GM23248 (cell line): ENCODE results near the gene TNNC1. TPM values are rescaled to one million over a fixed set of nuclear protein-coding genes. Genes with fewer than 3 reads are reported as not detected.

Experiments used
- DNase-seq: peaks from one replicate; pipeline ENCODE4 v3.0.0-alpha.2; 2015
- H2AFZ ChIP-seq: fragments of 200-600 bp; sonication (generic); 2 replicates; pipeline ENCODE4 v1.6.1; 2016; ENCODE audit warnings: antibody characterized with exemption
- H3F3A ChIP-seq: fragments of 200-600 bp; sonication (generic); 2 replicates; pipeline ENCODE4 v1.6.1; 2016; ENCODE audit warnings: mild to moderate bottlenecking, antibody characterized with exemption, mixed run types; ENCODE audit not compliant: insufficient read depth
- H3K27ac ChIP-seq: fragments of 200-600 bp; sonication (generic); 2 replicates; pipeline ENCODE4 v1.5.1; 2016; ENCODE audit warnings: mild to moderate bottlenecking
- H3K27me3 ChIP-seq: fragments of 200-600 bp; sonication (generic); replicated peaks from 2 replicates; pipeline ENCODE4 v1.6.1; 2016; ENCODE audit warnings: mild to moderate bottlenecking; ENCODE audit not compliant: insufficient read depth
- H3K36me3 ChIP-seq: fragments of 200-600 bp; sonication (generic); 2 replicates; pipeline ENCODE4 v1.6.1; 2016; ENCODE audit warnings: low read depth, mild to moderate bottlenecking
- H3K4me1 ChIP-seq: fragments of 200-600 bp; sonication (generic); 2 replicates; pipeline ENCODE4 v1.6.1; 2016; ENCODE audit warnings: mild to moderate bottlenecking; ENCODE audit not compliant: insufficient read depth
- H3K4me2 ChIP-seq: fragments of 200-600 bp; sonication (generic); one replicate; pipeline ENCODE4 v1.6.1; 2016; ENCODE audit warnings: mild to moderate bottlenecking; ENCODE audit not compliant: unreplicated experiment
- H3K4me3 ChIP-seq: fragments of 200-600 bp; sonication (generic); 2 replicates; pipeline ENCODE4 v1.5.1; 2016; ENCODE audit warnings: mild to moderate bottlenecking
- H3K79me2 ChIP-seq: fragments of 200-600 bp; sonication (generic); 2 replicates; pipeline ENCODE4 v1.6.1; 2016; ENCODE audit warnings: mild to moderate bottlenecking; ENCODE audit not compliant: insufficient read depth
- H3K9ac ChIP-seq: fragments of 200-600 bp; sonication (generic); 2 replicates; pipeline ENCODE4 v1.6.1; 2016; ENCODE audit warnings: mild to moderate bottlenecking
- H3K9me2 ChIP-seq: fragments of 200-600 bp; sonication (generic); 2 replicates; pipeline ENCODE4 v1.6.1; 2016; ENCODE audit warnings: mixed run types, mild to moderate bottlenecking, moderate library complexity; ENCODE audit not compliant: insufficient read depth
- H3K9me3 ChIP-seq: fragments of 200-600 bp; sonication (generic); one replicate; pipeline ENCODE4 v1.6.1; 2017; ENCODE audit warnings: low read depth
- H4K20me1 ChIP-seq: fragments of 200-600 bp; sonication (generic); 2 replicates; pipeline ENCODE4 v1.6.0; 2016; ENCODE audit not compliant: insufficient read depth
- EZH2 ChIP-seq: fragments of 200-600 bp; sonication (generic); IDR thresholded peaks from 2 replicates; pipeline ENCODE4 v1.6.1; 2018; ENCODE audit warnings: antibody characterized with exemption, mild to moderate bottlenecking; ENCODE audit not compliant: insufficient read depth, poor library complexity, severe bottlenecking
- EZH2phosphoT487 ChIP-seq: fragments of 200-600 bp; sonication (generic); IDR thresholded peaks from 2 replicates; pipeline ENCODE4 v1.6.1; 2018; ENCODE audit warnings: antibody characterized with exemption, moderate library complexity, mild to moderate bottlenecking, low read depth; ENCODE audit not compliant: insufficient read depth
- WGBS, 2 experiments: methylation state at CpG; one replicate each; pipeline ENCODE4 v1.1.6; 2015 to 2017; ENCODE audit warnings: low lambda C conversion rate in 2 of 2, low coverage in 1 of 2; ENCODE audit errors: missing lambda C conversion rate in 2 of 2; 5-methylcytosine and 5-hydroxymethylcytosine counted together
- in situ Hi-C: fragments of 300-500 bp; cut with MboI; formaldehyde crosslinking; loops from 2 replicates; pipeline ENCODE4 v1.15.0; 2020
- polyA plus RNA-seq: library from polyadenylated mRNA; unstranded; fragments of >200 nt; fragmentation: Nextera tagmentation; extraction: Ambion mirVana; gene quantifications from 2 replicates; pipeline ENCODE4 v1.2.1, GENCODE V29; 2016
- total RNA-seq: library from RNA; depleted of rRNA; stranded (reverse); fragments of >200 nt; shearing (Covaris generic); gene quantifications from 2 replicates; pipeline ENCODE4 v1.2.3, GENCODE V29; 2014

Gene TNNC1
- total and polyA plus RNA-seq, 2 experiments from 2014 or later = not detected

GRCh38 chr3:52422669-52423068, 31.2 kb downstream of the TNNC1 start:
- Histone ChIP-seq H3K4me1 (no peaks in the 10 kb centered on the region), H3K79me2 (no peaks in the 10 kb centered on the region), H4K20me1 (no peaks in the 10 kb centered on the region), H3K36me3 (no peaks in the 10 kb centered on the region), H3K27ac (no peak overlapping the region), H3K27me3 (no peaks in the 10 kb centered on the region), H3K4me3 (no peak overlapping the region), H3K9me3 (no peaks in the 10 kb centered on the region), H3K9ac (no peak overlapping the region), H3F3A (no peaks in the 10 kb centered on the region), H3K9me2 (no peaks in the 10 kb centered on the region), H3K4me2 (no peak overlapping the region), H2AFZ (no peak overlapping the region)
- in situ Hi-C loops = no loop called here
- 85% methylated on average over 3 of the region's 3 CpGs for WGBS, 2 experiments
- TF ChIP-seq EZH2 = no peak
- no peak for DNase-seq

GRCh38 chr3:52420388-52420787, 33.5 kb downstream of the TNNC1 start:
- Histone ChIP-seq H3K27me3 (no peaks in the 10 kb centered on the region), H3K4me1 (no peaks in the 10 kb centered on the region), H3F3A (no peaks in the 10 kb centered on the region), H3K27ac (no peak overlapping the region), H3K79me2 (no peaks in the 10 kb centered on the region), H4K20me1 (no peaks in the 10 kb centered on the region), H3K4me2 (no peak overlapping the region), H3K9me3 (no peaks in the 10 kb centered on the region), H3K9me2 (no peaks in the 10 kb centered on the region), H3K36me3 (no peaks in the 10 kb centered on the region), H3K4me3 (no peak overlapping the region), H3K9ac (no peak overlapping the region), H2AFZ (no peak overlapping the region)
- WGBS, 2 experiments = 39 to 51% methylated on average over 2 of the region's 2 CpGs
- no peak for DNase-seq
- TF ChIP-seq EZH2 = no peak
- TF ChIP-seq EZH2phosphoT487 = no peak
- in situ Hi-C loops = no loop called here

GRCh38 chr3:52415800-52416199, 38.0 kb downstream of the TNNC1 start:
- H4K20me1 ChIP-seq = no peaks in the 10 kb centered on the region
- H3K27me3 ChIP-seq = no peaks in the 10 kb centered on the region
- no peaks in the 10 kb centered on the region for H3K36me3 ChIP-seq
- H3K4me2 ChIP-seq = no peak overlapping the region
- H3K79me2 ChIP-seq = peaks cover 30% of the 10 kb centered on the region
- DNase-seq = no peak
- H3K4me3 ChIP-seq = no peak overlapping the region
- H3K9me2 ChIP-seq = no peaks in the 10 kb centered on the region
- no peak overlapping the region for H2AFZ ChIP-seq
- 83 to 86% methylated on average over 3 of the region's 3 CpGs for WGBS, 2 experiments
- no peak overlapping the region for H3K27ac ChIP-seq
- no peaks in the 10 kb centered on the region for H3K9me3 ChIP-seq
- H3F3A ChIP-seq = peaks cover 11% of the 10 kb centered on the region
- in situ Hi-C loops = no loop called here
- H3K4me1 ChIP-seq = peaks cover 12% of the 10 kb centered on the region
- no peak for TF ChIP-seq EZH2phosphoT487
- TF ChIP-seq EZH2 = no peak
- H3K9ac ChIP-seq = no peak overlapping the region

GRCh38 chr3:52408466-52408865, 45.4 kb downstream of the TNNC1 start:
- H3F3A ChIP-seq = peaks cover 12% of the 10 kb centered on the region
- no peak for DNase-seq
- peaks cover 21% of the 10 kb centered on the region for H3K4me1 ChIP-seq
- H3K4me3 ChIP-seq = peak overlapping the region; percentile 95
- no peaks in the 10 kb centered on the region for H3K9me2 ChIP-seq
- no peaks in the 10 kb centered on the region for H3K9me3 ChIP-seq
- no peak for TF ChIP-seq EZH2
- no peak for TF ChIP-seq EZH2phosphoT487
- no peaks in the 10 kb centered on the region for H3K27me3 ChIP-seq
- in situ Hi-C loops = no loop called here
- no peak overlapping the region for H3K27ac ChIP-seq
- WGBS, 2 experiments = 85 to 87% methylated on average over 8 of the region's 8 CpGs
- no peak overlapping the region for H2AFZ ChIP-seq
- peaks cover 6% of the 10 kb centered on the region; the same call in 1 of the 2 replicates for H3K36me3 ChIP-seq
- peak overlapping the region; percentile 91 for H3K4me2 ChIP-seq
- no peaks in the 10 kb centered on the region for H4K20me1 ChIP-seq
- H3K79me2 ChIP-seq = peaks cover 60% of the 10 kb centered on the region
- peak overlapping the region; percentile 99 for H3K9ac ChIP-seq

GRCh38 chr3:52407779-52408178, 46.1 kb downstream of the TNNC1 start:
- no peak overlapping the region for H2AFZ ChIP-seq
- no peaks in the 10 kb centered on the region for H3K9me3 ChIP-seq
- no peak for DNase-seq
- TF ChIP-seq EZH2phosphoT487 (no peak), EZH2 (no peak)
- H3K9ac ChIP-seq = no peak overlapping the region
- in situ Hi-C loops = no loop called here
- H3K27ac ChIP-seq = no peak overlapping the region
- peaks cover 6% of the 10 kb centered on the region; the same call in 1 of the 2 replicates for H3K36me3 ChIP-seq
- H3K4me3 ChIP-seq = no peak overlapping the region
- WGBS, 2 experiments = 76 to 80% methylated on average over 1 to 3 of the region's 3 CpGs
- no peaks in the 10 kb centered on the region for H3K27me3 ChIP-seq
- H3F3A ChIP-seq = peaks cover 12% of the 10 kb centered on the region
- peaks cover 21% of the 10 kb centered on the region for H3K4me1 ChIP-seq
- peaks cover 53% of the 10 kb centered on the region for H3K79me2 ChIP-seq
- no peaks in the 10 kb centered on the region for H3K9me2 ChIP-seq
- H4K20me1 ChIP-seq = no peaks in the 10 kb centered on the region
- H3K4me2 ChIP-seq = no peak overlapping the region
